Activated T-helper 1 cell treated with anti-CD3 and anti-CD28 coated beads, Interleukin-12 subunit alpha, Interleukin-12 subunit beta, Interleukin-2, Interleukin-4 antibody, amounts not matched to agents 30 ng/mL and 10 ng/mL and 1 ng/mL, durations not matched to agents 14 hours and 24 hours and 36 hours (primary cell): Measurements from ENCODE around the gene TAF9. TPM values are rescaled to one million over a fixed set of nuclear protein-coding genes. Genes with fewer than 3 reads are reported as not detected.

Source experiments
- DNase-seq: peaks from one replicate; pipeline ENCODE4 v3.0.0; 2021; ENCODE audit warnings: low spot score
- H3K27ac Mint-ChIP-seq: one replicate; pipeline ENCODE4 v1.8.0; 2021; ENCODE audit warnings: mild to moderate bottlenecking, mixed read lengths
- H3K27me3 Mint-ChIP-seq: one replicate; pipeline ENCODE4 v1.8.0; 2022; ENCODE audit warnings: mild to moderate bottlenecking, moderate library complexity, mixed read lengths; ENCODE audit not compliant: insufficient read depth
- H3K36me3 Mint-ChIP-seq: one replicate; pipeline ENCODE4 v1.8.0; 2021; ENCODE audit warnings: low read depth, mixed read lengths
- H3K4me1 Mint-ChIP-seq: one replicate; pipeline ENCODE4 v1.8.0; 2021; ENCODE audit warnings: low read depth, mixed read lengths
- H3K4me3 Mint-ChIP-seq: one replicate; pipeline ENCODE4 v1.8.0; 2021; ENCODE audit warnings: mild to moderate bottlenecking, moderate library complexity, mixed read lengths
- H3K9me3 Mint-ChIP-seq: one replicate; pipeline ENCODE4 v1.8.0; 2021; ENCODE audit warnings: mixed read lengths
- intact Hi-C: fragments of 100-400 bp; cut with micrococcal nuclease; formaldehyde crosslinking; loops from one replicate; pipeline ENCODE4 v1.15.1; 2024
- total RNA-seq: library from RNA; stranded (reverse); gene quantifications from 2 replicates; pipeline ENCODE4 v1.2.3, GENCODE V29; 2022

TAF9 gene
- total RNA-seq, 1 donor from 2014 or later: 65.0 TPM

GRCh38 chr5:69331528-69332445, 37.5 kb downstream of the TAF9 start:
- H3K27ac Mint-ChIP-seq: no peak overlapping the region
- DNase-seq: no peak
- H3K9me3 Mint-ChIP-seq: no peaks in the 10 kb centered on the region
- H3K36me3 Mint-ChIP-seq: peaks cover 4% of the 10 kb centered on the region
- H3K4me3 Mint-ChIP-seq: peak overlapping the region; percentile 84
- peaks cover 17% of the 10 kb centered on the region for H3K4me1 Mint-ChIP-seq
- intact Hi-C loops: loop anchor here (1.0 kb wide), 6 partner anchors 38 to 238 kb away; partner anchors contain the start of genes AK6, CDK7, CENPH and RAD17
- peaks cover 2% of the 10 kb centered on the region for H3K27me3 Mint-ChIP-seq

- DNase-seq: no peak
- Mint-ChIP-seq H3K36me3 (peaks cover 4% of the 10 kb centered on the region), H3K9me3 (no peaks in the 10 kb centered on the region), H3K4me3 (no peak overlapping the region), H3K4me1 (peaks cover 17% of the 10 kb centered on the region), H3K27ac (no peak overlapping the region), H3K27me3 (no peaks in the 10 kb centered on the region)
- intact Hi-C loops: no loop called here
These were observed 39.3 kb downstream of the TAF9 start for GRCh38 chr5:69329905-69330489.

GRCh38 chr5:69326365-69326764, 43.0 kb downstream of the TAF9 start:
- no peaks in the 10 kb centered on the region for H3K9me3 Mint-ChIP-seq
- intact Hi-C loops: no loop called here
- no peak overlapping the region for H3K27ac Mint-ChIP-seq
- H3K4me3 Mint-ChIP-seq: no peak overlapping the region
- no peaks in the 10 kb centered on the region for H3K27me3 Mint-ChIP-seq
- no peak for DNase-seq
- no peaks in the 10 kb centered on the region for H3K36me3 Mint-ChIP-seq
- H3K4me1 Mint-ChIP-seq: no peaks in the 10 kb centered on the region

- no peaks in the 10 kb centered on the region for H3K27me3 Mint-ChIP-seq
- intact Hi-C loops: no loop called here
- H3K9me3 Mint-ChIP-seq: no peaks in the 10 kb centered on the region
- DNase-seq: no peak
- H3K4me3 Mint-ChIP-seq: no peak overlapping the region
- peaks cover 17% of the 10 kb centered on the region for H3K36me3 Mint-ChIP-seq
- no peaks in the 10 kb centered on the region for H3K4me1 Mint-ChIP-seq
- no peak overlapping the region for H3K27ac Mint-ChIP-seq
These were observed 51.9 kb downstream of the TAF9 start for GRCh38 chr5:69317391-69317790.

GRCh38 chr5:69315972-69316371, 53.3 kb downstream of the TAF9 start:
- no peaks in the 10 kb centered on the region for H3K9me3 Mint-ChIP-seq
- no peaks in the 10 kb centered on the region for H3K4me1 Mint-ChIP-seq
- no peaks in the 10 kb centered on the region for H3K27me3 Mint-ChIP-seq
- H3K27ac Mint-ChIP-seq: no peak overlapping the region
- intact Hi-C loops: no loop called here
- no peak for DNase-seq
- no peak overlapping the region for H3K4me3 Mint-ChIP-seq
- peaks cover 20% of the 10 kb centered on the region for H3K36me3 Mint-ChIP-seq

Other genes starting within 250 kb of the TAF9 start
- gene CCNB1, start 202.4 kb downstream of the TAF9 start, total RNA-seq: 106 and 115 TPM in 2 replicates
- gene CENPH, start 179.9 kb downstream of the TAF9 start, total RNA-seq: 32.3 and 35.5 TPM in 2 replicates
- gene CDK7, start 134.6 kb downstream of the TAF9 start, total RNA-seq: 42.4 and 49.2 TPM in 2 replicates
- gene CCDC125, start 36.7 kb downstream of the TAF9 start, total RNA-seq: 8.9 and 10.9 TPM in 2 replicates
- 59.0 and 62.3 TPM in 2 replicates for gene AK6, start within 50 bp of the TAF9 start, total RNA-seq
- 22.0 and 26.9 TPM in 2 replicates for gene RAD17, start 298 bp upstream of the TAF9 start, total RNA-seq
- 0.23 and 0.32 TPM in 2 replicates for gene MARVELD2, start 45.6 kb upstream of the TAF9 start, total RNA-seq
- 0.10 and 0.12 TPM in 2 replicates for gene OCLN, start 123.3 kb upstream of the TAF9 start, total RNA-seq
- gene GTF2H2C, start 190.7 kb upstream of the TAF9 start, total RNA-seq: 56.9 and 60.0 TPM in 2 replicates